NCI-H2029 (cell line): ENCODE measurements around the gene USP34.
"Not testable (repeated sequence)": the region's sequence is repeated elsewhere in the genome, so short reads cannot be mapped to it uniquely, and the experiment has no call there.

Experiments
- DNase-seq: peaks from one replicate; lab custom pipeline; 2025; lab: John Stamatoyannopoulos, UW

The USP34 gene

DNA sequence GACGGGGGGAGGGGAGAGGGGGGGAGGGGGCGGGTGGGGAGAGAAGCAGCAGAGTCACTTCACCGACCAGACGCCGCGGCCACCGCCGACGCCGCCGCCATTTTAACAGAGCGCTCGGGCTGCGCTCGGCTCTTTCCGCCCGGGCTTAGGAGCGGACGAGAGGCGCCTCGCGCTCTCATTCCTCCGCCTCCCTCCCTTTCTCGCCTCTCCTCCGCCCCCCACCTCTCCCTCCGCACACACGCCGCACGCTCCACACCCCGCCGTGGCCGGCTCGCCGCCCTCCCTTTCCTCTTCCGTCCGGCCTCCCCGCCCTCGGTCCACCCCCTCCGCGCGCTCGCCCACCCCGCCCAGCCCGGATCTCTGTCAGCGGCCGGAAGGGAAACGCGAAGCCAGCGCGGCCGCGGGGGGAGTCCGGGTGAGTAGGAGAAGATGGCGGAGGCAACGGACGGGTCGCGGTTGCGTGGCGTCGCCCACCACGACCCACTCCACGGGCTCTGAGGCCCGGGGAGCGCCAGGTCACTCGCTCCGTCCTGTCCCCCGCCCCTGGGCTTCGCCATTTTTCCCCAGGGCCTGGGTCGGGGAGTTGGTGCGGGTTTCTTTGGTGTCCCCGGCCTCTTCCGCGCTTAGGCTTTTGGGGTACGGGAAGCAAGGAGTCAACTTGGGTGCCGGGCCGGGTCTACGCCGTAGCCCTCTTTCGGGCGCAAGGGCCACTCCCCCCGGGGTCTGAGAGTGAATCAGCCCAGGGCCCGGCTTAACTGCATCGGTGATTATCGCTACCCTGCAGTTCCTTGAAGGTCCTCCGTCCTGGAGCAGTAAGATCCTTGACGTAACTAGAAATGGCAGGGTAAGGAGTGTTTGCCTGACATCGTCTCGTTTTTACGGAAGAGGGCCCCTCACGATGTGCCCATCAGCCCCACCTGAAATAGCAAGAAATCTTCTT, at the start of gene USP34:
Gene USP34 (minus strand): TSS at position 123 of the 940 bp plus-strand sequence. CDS start 395 bp downstream, outside the sequence.
- peak; percentile 90 for DNase-seq

DNA sequence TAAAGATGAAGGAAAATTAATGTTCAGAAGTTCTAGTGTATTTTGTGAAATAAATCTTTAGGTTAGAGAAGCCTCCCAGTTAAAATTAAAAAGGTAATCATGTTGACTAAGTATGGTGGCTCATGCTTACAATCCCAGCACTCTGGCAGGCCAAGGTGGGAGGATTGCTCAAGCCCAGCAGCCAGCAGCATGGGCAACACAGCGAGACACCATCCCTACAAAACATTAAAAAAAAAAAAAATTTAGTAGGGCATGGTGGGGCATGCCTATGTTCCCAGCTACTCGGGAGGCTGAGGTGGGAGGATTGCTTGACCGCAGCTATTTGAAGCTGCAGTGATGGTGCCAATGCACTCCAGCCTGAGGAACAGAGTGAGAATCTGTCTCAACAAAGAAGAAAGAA, 49.4 kb upstream of the USP34 start:
- DNase-seq, result no peak

- no peak for DNase-seq
Observed at GRCh38 chr2:61512768-61513398, 42.0 kb upstream of the USP34 start.

DNA sequence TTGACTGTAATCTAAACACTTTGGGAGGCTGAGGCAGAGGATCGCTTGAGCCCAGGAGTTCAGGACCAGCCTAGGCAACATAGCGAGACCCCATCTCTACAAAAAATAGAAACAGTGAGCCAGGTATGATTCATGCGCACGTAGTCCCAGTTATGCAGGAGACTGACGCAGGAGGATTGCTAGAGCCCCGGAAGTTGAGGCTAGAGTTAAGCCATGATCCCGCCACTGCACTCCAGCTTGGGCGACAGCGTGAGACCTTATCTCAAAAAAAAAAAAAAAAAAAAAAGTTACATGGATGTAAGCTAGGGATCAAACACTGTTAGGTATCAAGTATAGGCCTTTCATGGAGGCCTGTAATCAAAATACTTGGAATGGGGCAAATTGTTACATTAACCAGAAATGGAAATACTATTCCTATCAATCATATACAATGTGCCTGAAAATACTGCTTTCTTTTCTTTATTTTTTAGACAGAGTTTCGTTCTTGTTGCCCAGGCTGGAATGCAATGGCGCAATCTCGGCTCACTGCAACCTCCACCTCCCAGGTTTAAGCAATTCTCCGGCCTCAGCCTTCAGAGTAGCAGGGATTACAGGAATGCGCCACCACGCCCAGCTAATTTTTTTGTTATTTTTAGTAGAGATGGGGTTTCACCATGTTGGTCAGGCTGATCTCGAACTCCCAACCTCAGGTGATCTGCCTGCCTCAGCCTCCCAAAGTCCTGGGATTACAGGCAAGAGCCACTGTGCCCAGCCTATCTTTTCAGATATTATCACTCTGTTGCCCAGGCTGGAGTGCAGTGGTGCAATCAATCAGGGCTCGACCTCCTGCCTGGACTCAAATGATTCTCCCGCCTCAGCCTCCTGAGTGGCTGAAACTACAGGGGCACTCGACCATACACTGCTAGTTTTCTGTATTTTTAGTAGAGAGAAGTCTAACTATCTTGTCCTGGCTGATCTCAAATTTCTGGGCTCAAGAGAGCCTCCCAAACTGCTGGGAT, 40.1 kb upstream of the USP34 start:
- DNase-seq, result no peak

DNA sequence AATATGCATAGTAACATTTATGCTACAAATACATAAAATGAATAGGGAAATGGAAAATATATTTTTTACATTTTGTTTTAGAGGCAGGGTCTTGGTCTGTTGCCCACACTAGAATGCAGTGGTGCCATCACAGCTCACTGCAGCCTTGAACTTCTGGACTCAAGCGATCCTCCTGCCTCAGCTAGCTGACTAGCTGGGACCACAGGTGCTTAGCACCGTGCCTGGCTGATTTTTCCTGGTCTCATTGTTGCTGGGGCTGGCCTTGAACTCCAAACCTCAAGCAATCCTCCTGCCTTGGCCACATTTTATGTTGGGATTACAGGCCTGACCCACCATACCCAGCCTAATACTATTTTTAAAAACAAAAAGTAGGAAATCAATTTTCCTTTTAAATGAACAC, 34.1 kb upstream of the USP34 start:
- DNase-seq, result no peak

- no peak for DNase-seq
Observed at GRCh38 chr2:61499060-61499459, 28.2 kb upstream of the USP34 start.

DNA sequence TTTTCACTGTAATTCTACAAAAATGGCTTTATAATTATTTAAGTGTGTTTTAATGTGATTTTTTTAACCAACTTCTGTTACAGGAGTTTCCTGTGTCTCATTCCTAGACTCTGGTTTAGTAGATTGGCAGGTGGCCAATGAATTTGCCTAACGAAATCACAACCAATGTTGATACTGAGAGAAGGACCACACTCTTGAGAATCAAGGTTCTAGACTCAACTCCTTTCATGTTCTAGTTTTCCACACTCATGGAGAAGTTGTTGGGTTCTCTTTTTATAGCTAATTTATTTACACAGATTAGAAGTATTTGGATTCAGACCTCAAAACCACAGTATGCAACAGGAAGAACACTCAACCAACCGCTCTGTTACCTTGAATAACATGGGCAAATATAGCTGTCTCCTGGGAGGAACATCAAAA, 22.6 kb upstream of the USP34 start:
- peak; percentile 17 for DNase-seq

GRCh38 chr2:61492476-61492875, 21.6 kb upstream of the USP34 start:
- no peak for DNase-seq

DNA sequence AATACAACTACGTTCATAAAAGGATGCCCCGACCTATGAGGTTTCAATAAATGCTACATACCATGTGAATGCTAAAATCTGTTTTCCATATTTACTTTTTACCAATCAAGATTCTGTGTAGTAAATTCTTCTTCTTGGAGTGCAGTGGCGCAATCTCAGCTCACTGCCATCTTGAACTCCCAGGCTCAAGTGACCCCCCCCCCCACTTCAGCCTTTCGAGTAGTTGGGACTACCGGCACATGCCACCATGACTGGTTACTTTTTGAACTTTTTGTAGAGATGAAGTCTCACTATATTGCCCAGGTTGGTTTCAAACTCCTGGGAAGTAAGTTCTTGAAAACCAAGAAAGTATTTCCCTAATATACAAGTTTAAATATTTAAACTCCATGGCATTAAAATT, 14.4 kb upstream of the USP34 start:
- DNase-seq, result no peak

DNA sequence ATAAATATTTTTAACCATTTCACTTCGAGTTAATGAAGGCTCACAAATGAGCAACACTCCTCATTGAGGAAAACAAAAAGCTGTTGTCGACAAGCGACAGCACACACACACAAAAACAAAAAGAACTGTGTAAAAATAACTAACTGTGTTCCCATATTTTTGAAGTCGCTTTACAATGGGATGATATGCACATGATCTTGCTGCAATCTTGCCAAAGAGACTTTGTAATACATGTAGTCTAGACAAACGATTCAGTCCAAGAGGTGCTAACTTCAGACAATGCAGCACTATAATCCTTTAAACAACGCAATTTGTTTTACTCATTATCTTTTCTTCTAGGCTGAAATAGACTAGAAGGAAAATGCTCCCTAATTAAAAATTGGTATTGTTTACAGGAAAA, 7.2 kb upstream of the USP34 start:
- DNase-seq, result no peak

GRCh38 chr2:61476929-61477589, 6.2 kb upstream of the USP34 start:
- DNase-seq, result not testable (repeated sequence)

- DNase-seq, result peak; percentile 24
Observed at GRCh38 chr2:61471905-61472805, 1.3 kb upstream of the USP34 start.

DNA sequence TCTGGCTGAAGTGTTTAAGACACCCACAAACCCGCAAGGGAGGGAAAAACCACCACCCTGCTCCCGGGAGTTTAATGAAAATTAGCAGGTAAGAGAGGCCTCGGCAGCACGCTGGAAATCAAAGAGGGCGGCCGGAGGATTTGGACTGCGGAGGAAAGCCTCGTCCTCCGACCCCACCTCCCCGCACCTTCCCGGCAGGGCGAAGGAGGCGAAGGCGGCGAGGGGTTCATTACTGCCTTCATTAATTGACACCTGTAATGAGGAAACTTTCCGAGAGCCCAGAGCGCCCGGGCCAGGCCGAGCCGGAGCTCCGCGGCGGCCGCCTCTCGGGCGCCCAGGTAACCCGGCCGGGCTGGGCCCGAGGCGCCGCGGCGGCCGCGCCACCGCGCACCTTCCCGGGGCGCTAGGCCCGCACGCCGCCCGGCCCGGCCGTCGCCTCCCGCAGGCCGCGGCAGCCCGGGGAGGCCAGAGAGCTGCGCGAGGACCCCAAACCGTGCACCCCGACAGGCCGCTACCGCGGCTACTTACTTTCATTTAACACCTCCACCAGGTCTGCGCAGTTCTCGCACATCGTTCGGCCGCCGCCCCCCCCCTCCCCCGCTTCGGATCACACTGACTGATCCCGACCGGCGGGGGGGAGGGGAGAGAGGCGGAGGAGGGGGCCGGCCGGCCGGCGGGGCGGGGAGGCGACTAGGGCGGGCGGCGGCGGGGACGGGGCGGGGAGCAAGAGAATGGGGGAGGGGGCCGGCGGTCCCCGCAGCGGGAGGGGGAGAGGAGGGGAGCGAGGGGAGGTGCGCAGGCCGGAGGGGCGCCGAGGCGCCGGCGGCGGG, 550 bp downstream of the USP34 start:
- DNase-seq, result peak; percentile 48

GRCh38 chr2:61469424-61470121, 1.3 kb downstream of the USP34 start:
- DNase-seq, result no peak

DNA sequence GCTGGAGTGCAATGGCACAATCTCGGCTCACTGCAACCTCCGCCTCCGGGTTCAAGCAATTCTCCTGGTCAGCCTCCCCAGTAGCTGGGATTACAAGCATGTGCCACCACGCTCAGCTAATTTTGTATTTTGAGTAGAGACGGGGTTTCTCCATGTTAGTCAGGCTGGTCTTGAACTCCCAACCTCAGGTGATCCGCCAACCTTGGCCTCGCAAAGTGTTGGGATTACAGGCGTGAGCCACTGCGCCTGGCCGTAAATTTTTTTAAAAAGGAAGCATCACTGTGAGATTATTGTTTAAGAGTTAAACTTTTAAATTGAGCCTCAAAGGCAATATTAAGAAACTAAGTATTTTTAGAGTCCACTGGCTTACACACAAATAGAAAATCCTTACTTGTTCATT, 2.7 kb downstream of the USP34 start:
- DNase-seq, result not testable (repeated sequence)

DNA sequence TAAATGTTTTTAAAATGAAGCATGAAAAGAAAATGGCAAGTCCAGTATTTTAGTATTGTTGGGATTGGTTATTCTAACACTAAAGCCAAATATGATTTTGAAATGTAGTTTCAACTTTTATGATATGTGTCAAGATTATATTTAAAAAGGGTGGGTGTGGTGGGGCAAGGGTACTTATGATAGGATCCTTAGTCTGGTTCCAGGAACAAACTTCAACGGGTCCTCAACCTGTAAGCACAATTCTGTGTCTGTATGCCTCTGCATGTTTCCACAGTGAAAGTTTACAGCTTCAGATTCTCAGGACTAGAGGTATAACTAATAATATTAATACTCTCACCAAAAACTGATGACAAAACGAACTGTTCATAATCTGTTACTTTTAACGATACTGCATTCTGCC, 5.8 kb downstream of the USP34 start:
- no peak for DNase-seq

- no peak for DNase-seq
Observed at GRCh38 chr2:61463769-61464475, 7.0 kb downstream of the USP34 start.

DNA sequence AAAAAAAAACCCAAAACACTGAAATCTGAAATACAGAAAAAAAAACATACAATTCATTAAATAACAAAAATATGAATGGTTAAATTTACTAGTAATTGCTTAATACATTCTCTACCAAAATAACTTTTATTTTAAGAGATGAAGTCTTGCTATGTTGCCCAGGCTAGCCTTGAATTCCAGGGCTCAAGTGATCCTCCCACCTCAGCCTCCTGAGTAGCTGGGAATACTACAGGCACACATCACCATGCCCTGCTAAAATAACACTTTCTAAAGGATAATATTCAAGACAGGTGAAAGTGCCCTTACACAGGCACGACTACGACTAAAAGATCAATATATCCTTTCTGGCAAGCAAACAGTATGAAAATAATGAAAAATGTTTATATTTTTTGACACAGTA, 9.5 kb downstream of the USP34 start:
- no peak for DNase-seq
